ENCODE data around the gene BUB1B.

Gene BUB1B

GRCh38 chr15:40239404-40239692, 78.5 kb downstream of the BUB1B start:
- peak overlapping the region; percentile 71 for H3K4me3 ChIP-seq
- H3K27ac ChIP-seq: no peak overlapping the region
- peak; percentile 41 for DNase-seq (ENCODE audit: low spot score)
- TF ChIP-seq, protein P1, sequence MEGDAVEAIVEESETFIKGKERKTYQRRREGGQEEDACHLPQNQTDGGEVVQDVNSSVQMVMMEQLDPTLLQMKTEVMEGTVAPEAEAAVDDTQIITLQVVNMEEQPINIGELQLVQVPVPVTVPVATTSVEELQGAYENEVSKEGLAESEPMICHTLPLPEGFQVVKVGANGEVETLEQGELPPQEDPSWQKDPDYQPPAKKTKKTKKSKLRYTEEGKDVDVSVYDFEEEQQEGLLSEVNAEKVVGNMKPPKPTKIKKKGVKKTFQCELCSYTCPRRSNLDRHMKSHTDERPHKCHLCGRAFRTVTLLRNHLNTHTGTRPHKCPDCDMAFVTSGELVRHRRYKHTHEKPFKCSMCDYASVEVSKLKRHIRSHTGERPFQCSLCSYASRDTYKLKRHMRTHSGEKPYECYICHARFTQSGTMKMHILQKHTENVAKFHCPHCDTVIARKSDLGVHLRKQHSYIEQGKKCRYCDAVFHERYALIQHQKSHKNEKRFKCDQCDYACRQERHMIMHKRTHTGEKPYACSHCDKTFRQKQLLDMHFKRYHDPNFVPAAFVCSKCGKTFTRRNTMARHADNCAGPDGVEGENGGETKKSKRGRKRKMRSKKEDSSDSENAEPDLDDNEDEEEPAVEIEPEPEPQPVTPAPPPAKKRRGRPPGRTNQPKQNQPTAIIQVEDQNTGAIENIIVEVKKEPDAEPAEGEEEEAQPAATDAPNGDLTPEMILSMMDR (IDR thresholded peaks at IDR 0.05): no peak

- peak; percentile 68 for DNase-seq (ENCODE audit: low spot score)
- H3K27ac ChIP-seq: no peak overlapping the region
These were observed 79.1 kb downstream of the BUB1B start for GRCh38 chr15:40239693-40240618.

GRCh38 chr15:40240619-40241221, 79.9 kb downstream of the BUB1B start:
- DNase-seq (ENCODE audit: low spot score): peak; percentile 64
- TF ChIP-seq, protein P1 (IDR thresholded peaks at IDR 0.05): no peak
- Histone ChIP-seq H3K4me3 (no peak overlapping the region), H3K27ac (no peak overlapping the region)

More at GRCh38 chr15:40239693-40240618, 79.1 kb downstream of the BUB1B start:
- TF ChIP-seq, protein P1 (IDR thresholded peaks at IDR 0.05): no peak
- H3K4me3 ChIP-seq: no peak overlapping the region

DNA sequence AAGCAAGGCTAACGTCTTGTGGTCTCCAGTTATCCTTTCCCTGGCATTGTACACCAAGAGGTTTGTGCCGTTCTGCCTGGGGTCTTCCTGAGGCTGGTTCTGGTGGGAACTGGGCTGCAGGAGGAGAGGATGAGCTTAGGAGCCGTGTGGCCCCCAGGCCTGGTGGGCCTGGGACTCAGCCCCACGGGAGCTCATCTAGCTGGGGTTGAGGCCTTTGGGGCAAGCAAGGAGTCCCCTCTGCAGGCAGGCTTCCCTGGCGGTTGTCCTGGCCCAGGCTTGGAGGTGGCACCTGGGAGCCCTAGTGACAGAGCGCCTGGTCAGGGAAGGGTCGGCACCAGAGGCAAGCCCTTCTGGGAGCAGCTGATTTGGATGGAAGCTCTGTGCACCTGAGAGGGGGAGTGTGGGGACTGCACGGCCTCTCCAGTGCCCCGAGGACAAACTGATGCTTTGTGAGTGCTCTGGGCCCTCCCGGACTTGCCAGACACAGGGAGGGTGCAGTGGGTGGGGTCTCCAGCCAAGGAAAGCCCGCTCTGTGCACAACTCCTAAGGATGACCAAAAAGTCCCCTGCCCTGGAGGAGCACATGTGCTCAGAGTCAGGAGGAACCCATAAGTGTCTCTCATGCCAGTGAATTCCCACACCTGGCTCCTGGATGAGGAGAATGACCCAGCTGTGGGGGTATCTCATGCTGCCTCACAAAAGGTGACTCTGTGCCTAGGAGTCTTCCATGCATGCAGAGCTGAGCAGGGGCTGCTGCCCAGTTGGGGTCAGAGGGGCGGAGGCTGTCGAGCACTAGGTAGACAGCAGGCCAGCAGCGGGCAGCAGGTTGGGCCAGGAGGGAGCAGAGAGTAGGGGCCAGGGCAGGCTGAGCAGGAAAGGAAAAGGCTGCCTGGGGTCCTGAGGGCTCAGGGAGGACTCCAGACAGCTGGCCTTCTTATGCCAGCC, 80.7 kb downstream of the BUB1B start:
- H3K4me3 ChIP-seq: no peak overlapping the region
- peak; percentile 65 for DNase-seq (ENCODE audit: low spot score)

GRCh38 chr15:40242213-40242599, 81.3 kb downstream of the BUB1B start:
- TF ChIP-seq, protein P1 (IDR thresholded peaks at IDR 0.05): no peak
- Histone ChIP-seq H3K27ac (no peak overlapping the region), H3K4me3 (no peak overlapping the region)
- DNase-seq (ENCODE audit: low spot score): peak; percentile 66

More for the DNA sequence above, 80.7 kb downstream of the BUB1B start:
- H3K27ac ChIP-seq: no peak overlapping the region
- TF ChIP-seq, protein P1 (IDR thresholded peaks at IDR 0.05): no peak

DNA sequence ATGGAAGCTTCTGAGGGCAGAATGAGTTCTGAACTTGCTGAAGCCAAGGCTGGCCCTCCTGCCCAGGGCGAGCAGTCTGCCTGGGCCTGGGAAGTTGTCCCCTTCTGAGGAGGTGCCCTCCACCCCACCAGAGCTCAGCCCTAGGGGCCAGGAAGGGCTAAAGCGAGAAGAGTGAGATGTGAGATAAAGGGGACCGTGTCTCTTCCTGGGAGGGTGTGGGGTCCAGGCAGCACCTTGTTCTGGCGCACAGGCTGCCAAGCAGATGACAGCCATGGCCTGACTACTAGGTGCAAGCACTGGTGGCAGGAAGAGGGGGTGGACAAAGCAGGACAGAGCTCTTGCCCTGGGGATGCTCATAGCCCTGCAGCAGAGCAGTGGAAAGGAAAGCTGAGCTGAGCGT, 81.7 kb downstream of the BUB1B start:
- TF ChIP-seq, protein P1 (IDR thresholded peaks at IDR 0.05): no peak
- Histone ChIP-seq H3K4me3 (no peak overlapping the region), H3K27ac (no peak overlapping the region)
- peak; percentile 49 for DNase-seq (ENCODE audit: low spot score)
